KG1 (cell line): Measurements from ENCODE around the gene OTUB1.

Experiments
- DNase-seq: peaks from one replicate; lab custom pipeline; 2025; lab: John Stamatoyannopoulos, UW

OTUB1 gene

DNA sequence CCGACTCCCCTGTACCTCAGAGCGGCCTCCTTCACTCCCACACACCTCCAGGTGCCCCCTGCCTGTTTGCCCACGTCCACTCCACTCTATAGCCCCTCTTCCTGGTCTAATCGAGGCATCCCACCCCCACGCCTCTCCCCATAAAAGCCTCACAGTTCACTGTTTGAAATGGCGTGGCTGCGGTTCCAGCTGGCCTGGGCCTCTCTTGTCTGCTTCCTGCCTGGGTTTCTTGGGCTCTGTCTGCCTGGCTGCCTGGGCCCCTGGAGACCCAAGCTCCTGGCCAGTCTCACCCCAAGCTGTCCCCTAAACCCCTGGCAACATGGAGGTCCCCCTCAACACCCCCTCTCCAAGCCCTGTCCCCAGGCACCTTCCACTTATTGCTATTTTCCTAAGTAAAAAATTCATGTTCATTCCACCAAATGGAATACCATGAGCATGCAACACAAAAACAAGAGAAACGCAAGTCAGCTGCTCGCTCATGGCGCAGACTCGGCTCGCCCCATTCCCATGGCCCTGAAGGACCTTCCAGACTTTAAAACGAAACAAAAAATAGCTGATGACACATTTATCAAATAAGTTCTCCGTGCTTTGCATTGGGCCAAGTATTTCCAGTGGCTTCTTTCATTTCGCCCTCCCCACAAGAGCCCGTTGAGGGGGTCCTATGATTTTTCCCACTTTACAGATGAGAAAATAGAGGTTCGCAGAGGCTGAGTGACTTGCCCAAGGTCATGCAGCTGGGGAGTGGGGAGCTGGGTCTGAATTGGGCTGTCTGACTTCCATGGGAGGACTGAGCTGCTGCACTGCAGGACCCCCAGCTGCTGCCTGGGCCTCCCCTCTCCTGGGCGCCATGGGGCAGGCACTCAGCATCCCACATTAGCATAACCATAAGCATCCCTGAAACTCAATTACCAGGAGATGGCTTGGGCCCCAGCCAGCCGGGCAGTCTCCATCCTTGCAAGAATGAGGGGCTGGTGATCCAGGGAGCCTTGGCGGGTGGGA, 37.8 kb downstream of the OTUB1 start:
- no peak for DNase-seq

- DNase-seq: no peak
These were observed 39.0 kb downstream of the OTUB1 start for GRCh38 chr11:64025205-64025604.

GRCh38 chr11:64026575-64027205, 40.5 kb downstream of the OTUB1 start:
- no peak for DNase-seq

DNA sequence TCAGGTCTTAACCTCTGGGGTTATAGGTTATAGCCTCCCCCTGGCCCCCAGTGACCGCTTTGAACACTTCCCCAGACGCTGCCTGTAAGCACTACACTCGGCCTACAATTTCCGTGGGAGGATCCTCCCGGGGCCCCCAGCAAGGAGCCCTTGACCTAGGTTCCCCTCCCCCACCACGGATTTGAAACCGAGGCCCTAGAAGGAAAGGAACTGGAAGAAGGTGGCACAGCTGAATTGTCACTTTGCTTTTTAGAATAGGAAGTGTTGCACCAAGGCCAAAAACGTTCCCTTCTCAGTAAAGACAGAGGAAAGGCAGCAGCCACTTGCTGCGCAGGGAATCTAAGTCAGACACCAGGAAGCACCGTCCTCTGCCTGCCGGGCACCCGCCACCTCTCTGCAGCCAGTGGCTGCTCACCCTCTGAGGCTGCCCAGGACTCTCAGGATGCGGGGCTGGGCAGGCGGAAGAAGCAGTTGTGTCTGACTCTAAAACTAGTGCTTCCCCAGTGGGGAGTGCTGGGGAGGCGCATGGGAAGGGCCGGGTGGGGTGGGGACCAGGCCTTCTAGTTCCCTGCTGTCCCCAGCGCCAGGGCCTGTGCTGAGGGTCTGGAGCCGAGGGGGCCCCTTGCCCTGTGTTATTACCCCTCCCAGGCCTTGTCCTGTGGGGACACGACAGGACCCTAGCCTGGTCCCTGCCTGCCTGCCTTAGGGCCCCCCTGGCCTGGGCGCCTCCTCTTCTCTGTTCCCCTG, 41.6 kb downstream of the OTUB1 start:
- DNase-seq: no peak

GRCh38 chr11:64028398-64029115, 42.3 kb downstream of the OTUB1 start:
- no peak for DNase-seq

DNA sequence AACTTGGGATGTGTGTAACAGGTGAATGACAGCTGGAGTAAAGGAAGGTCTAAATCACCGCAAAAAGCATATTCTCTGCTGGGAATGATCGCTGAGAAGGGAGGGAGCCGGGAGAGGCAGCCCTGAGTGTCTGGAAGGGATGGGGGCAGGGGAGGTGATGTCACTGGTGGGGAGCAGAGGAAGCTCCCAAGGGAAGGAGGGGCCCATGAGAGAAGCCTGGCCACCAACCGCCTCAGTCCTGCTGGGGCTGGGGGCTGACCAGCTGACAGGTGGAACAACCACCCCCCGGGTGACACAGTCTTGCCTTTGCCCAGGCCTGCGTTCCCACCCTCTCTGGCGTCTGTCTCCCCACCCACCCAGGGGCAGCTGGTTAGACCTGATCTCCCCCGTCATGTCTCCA, 43.5 kb downstream of the OTUB1 start:
- DNase-seq: no peak

DNA sequence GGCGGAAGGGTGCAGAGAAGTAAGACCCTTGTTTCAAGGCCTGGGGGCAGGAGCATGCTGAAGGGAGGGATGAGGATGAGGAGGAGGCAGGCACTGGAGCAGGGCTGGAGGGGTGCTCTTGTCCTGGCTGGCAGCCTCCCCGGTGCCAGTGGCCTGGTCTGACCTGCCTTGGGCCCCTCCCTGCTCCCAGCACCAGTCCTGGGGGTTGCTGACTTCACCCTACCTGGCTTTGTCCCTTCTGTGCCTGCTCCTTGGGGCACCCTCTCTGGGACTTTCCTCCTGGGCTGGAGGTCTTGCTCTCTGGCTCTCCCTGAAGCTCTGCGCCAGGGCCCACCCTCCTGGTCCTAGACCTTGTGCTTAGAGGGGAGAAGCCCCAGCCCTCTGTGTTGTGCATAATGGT, 44.8 kb downstream of the OTUB1 start:
- no peak for DNase-seq

GRCh38 chr11:64032050-64032449, 45.8 kb downstream of the OTUB1 start:
- no peak for DNase-seq

DNA sequence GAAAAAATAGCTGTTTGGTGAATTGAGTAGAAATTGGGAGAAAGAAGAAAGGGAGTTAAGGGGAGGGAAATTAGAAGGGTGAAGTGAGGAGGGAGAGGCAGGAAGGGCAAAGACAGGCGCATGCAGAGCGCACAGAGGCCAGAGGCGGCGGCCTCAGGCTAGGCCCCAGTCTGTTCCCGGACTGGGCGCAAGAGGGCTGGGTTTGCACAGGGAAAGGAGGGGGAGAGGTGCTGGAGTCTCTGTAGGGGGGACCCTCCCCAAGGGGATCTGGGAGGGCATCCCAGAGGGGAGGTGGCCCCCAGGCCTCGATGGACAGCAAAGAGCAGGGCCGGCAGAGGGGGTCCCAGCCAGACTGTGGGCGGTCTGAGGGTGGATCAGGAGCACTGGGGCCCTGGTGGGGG, 48.2 kb downstream of the OTUB1 start:
- no peak for DNase-seq

DNA sequence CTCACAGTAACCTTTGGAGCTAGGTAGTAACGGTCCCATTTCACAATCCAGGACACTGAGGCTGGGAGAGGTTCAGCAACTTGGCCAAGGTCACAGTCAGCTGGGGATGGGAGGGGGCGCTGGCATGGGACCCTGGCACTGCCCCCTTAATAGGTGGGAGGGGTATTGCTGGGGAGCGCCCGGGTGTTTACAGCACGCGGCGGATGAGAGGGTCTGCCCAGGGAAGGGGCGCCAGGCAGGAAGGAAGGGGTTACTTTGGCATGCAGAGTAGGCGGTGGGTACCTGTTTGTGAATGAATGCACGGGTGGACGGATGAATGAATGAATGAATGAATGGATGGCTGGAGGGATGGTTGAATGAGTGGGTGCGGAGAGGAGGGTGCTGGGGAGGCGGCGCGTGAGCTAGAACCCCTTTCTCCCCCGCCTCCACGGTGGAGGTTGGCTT, 48.9 kb downstream of the OTUB1 start:
- DNase-seq: no peak

DNA sequence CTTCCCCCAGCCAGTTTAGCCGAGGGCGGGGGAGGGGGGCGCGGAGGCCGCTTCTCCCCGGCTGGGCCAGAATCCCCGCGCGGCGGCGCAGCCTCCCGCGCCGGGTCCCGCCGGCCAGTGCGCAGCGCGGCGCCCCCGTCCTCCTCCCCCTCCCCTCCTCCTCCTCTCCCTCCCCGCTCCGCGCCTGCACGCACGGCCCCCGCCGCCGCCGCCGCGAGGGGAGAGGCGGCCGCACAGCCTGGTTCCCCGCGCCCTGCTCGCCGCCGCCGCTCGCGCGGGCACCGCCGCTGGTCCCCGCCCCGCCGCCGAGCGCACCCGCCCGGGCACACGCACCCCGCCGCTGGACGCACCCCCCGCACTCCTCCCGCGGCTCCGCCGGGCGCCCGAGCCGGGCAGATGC, 49.3 kb downstream of the OTUB1 start, which contains the start of gene FLRT1:
Gene FLRT1 (plus strand): TSS at position 356 of the 400 bp plus-strand sequence. CDS start 80,337 bp downstream, outside the sequence.
- no peak for DNase-seq

DNA sequence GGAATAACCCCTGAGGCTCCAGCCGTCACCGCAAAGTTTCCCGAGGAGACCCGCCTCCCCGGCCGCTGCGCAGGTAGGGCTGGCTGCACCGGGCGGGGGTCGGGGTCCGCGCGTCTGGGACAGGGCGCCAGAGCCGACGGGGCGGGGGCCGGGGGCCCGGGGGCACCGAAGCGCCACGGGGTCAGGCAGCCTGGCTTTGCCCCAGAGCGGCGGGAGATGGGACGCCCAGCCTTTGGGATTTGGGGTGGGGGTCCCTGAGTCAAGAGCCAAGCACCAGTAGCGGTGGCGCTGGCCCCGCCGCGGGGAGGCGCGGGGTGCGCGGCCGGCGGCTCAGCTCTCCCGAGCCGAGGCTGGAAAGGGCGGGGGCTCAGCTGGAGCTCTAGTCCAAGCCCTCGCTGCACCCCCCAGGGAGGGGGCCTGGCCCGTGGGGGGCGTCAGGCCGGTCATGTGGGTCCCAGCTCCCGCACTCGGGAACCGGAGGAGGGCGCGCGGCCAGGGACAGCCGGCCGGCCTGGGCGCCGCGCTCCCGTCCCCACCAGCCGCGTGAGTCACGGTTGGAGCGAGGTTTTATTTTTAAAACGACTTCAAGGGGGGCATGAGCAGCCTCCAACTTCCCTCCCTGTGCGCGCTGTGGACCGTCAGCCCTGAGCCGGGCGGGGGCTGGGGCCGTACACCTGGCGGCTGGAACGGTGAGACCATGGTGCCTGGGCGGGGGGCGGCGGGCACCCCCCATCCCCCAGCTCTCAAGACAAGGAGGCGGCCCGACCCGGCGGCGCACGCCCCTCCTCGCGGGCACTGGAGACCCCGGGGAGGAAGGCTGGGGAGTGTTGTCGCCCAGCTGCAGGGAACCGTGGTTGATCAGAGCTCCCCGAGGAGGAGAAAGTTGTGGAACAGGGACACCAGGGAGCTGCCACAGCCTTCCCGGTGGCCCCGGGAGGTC, 50.1 kb downstream of the OTUB1 start:
- DNase-seq: peak; percentile 25

- no peak for DNase-seq
These were observed 50.9 kb downstream of the OTUB1 start for GRCh38 chr11:64037027-64037634.

DNA sequence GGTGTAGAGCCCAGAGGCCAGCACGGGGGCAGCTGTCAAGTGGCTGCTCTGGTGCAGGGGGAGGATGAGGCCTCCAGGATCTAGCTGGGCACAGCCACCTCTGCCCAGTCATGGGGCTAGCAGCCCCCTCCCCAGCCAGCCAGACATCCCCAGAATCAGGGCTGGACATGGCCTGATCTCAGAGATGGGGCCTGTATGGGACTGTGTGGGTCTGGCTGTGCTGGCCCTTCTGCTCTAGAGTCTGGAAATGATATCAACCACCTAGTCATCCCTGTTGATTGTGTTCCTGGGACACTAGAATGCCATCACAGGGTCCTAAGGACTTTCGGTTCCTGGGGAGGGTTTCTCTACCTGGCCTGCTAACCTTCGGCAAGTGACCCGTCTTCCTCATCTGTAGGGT, 52.3 kb downstream of the OTUB1 start:
- DNase-seq: no peak

GRCh38 chr11:64039012-64039665, 52.9 kb downstream of the OTUB1 start:
- DNase-seq: no peak

DNA sequence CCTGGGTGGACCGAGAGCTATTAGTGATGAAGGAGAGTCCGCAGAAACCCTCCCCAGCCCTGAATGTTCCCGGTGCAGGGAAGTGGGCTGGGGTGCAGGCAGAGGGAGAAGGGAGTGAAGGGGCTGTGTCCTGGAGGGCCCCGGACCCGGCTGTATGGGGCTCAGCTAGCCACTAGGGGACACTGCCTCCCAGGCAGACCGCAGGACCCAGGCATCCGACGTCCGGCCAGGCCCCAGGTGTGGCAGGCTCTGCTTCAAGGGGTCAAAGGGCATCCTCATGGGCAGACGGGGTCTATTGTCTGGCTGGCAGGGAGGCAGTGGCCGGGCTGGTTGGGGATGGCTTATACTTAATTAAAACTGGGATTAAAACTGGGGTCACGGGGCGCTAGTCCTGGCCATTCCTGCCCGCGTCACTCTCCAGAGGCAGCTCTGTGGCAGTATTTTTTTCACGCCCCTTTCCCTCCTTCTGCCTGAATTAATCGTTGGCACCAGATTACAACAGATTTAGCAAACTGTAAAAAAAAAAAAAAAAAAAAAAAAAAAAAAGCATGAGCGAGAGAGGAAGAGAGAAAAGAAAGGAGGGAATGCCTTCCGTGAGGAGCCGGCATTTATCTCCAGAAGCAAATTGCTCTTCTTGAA, 54.6 kb downstream of the OTUB1 start:
- no peak for DNase-seq

GRCh38 chr11:64041846-64042245, 55.6 kb downstream of the OTUB1 start:
- no peak for DNase-seq

DNA sequence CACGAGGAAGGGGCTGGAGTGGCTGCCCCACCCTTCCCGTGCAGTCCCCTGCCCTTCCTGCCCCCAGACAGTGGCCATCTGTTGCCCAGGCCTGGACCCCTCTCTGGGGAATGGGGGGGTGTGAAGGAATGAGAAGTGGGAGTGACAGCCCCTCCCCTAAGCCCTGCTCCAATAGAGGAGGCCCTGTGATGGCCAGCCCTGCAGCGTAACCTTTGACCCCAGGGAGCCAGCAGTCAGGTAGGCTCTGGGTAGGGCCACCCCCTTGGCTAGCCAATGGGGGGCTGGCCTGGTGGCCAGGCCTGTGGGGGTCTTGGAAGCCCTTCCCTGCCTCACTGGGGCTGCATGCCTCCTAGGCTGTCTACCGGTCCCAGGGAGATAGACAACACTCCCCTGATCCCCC, 56.1 kb downstream of the OTUB1 start:
- no peak for DNase-seq

DNA sequence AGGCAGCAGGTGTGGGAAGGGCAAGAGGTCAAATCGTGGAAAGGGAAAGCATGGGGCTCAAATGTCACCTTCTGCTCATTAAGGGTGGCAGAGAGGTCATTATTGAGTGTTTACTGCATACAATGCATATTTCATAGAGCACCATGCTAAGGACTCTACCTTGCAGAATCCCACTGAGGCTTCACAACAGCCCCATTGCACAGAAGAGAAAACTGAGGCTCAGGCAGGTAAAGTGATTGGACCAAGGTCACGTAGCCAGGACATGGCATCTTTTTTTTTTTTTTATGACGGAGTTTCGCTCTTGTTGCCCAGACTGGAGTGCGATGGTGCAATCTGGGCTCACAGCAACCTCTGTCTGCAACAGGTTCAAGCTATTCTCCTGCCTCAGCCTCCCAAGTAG, 57.3 kb downstream of the OTUB1 start:
- DNase-seq: no peak
